ENCODE results near the gene NFIA.

NFIA gene

DNA sequence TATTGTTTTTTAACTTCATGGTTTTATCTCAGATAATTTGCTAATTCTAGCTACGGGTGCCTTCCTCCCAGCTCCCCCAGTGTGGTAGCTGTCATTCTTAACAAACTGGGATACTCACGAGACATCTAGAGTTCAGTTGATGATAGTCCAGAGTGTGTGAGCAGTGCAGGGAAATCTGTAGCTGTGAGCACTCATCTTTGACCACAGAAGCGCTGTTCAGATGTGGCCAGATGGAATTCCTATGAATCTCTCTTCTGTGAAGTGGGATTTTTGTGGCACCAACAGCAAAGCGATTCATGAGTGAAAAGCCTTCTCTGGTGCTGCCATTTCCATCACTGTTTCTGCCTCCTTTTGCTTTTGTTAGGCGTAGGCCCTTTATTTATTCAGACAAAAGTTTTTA, 125.1 kb downstream of the NFIA start:
- H3K27ac ChIP-seq, result no peak overlapping the region

DNA sequence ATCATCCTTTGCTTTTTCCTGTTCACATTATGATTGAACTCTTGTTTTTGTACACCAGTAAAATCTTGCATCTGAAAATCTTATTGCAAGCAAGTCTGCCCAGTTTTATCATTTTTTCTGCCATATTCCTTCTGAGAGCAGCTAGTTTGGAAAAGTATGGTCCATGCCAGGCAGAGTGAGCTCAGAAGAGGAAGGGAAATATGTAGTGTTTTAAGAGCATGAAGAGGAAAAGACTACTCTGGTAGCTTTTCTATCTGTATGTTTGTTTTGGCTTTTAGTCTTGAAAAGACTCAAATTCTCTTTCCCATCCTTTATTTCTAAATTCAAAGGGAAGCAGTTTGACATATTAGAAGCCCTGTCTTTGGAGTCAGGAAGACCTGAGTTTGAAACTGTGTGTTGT, 125.8 kb downstream of the NFIA start:
- Histone ChIP-seq H3K9ac (no peak overlapping the region), H3K27ac (no peak overlapping the region), H3K4me3 (ENCODE audit: low read depth, low read length) (no peak overlapping the region), H2AFZ (no peak overlapping the region), H3K9me3 (ENCODE audit: control insufficient read depth, low read length) (no peaks in the 10 kb centered on the region), H3K27me3 (ENCODE audit: control insufficient read depth, insufficient read depth, low read length) (no peaks in the 10 kb centered on the region), H3K4me1 (peaks cover 2% of the 10 kb centered on the region), H3K4me2 (ENCODE audit: low read length) (no peak overlapping the region), H3K36me3 (ENCODE audit: control insufficient read depth, insufficient read depth, low read length) (no peaks in the 10 kb centered on the region), H3K79me2 (peaks cover 3% of the 10 kb centered on the region)
- TF ChIP-seq, protein P1, sequence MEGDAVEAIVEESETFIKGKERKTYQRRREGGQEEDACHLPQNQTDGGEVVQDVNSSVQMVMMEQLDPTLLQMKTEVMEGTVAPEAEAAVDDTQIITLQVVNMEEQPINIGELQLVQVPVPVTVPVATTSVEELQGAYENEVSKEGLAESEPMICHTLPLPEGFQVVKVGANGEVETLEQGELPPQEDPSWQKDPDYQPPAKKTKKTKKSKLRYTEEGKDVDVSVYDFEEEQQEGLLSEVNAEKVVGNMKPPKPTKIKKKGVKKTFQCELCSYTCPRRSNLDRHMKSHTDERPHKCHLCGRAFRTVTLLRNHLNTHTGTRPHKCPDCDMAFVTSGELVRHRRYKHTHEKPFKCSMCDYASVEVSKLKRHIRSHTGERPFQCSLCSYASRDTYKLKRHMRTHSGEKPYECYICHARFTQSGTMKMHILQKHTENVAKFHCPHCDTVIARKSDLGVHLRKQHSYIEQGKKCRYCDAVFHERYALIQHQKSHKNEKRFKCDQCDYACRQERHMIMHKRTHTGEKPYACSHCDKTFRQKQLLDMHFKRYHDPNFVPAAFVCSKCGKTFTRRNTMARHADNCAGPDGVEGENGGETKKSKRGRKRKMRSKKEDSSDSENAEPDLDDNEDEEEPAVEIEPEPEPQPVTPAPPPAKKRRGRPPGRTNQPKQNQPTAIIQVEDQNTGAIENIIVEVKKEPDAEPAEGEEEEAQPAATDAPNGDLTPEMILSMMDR (IDR thresholded peaks at IDR 0.05), result no peak

More for the DNA sequence above, 125.1 kb downstream of the NFIA start:
- no peaks in the 10 kb centered on the region for H3K36me3 ChIP-seq (ENCODE audit: control insufficient read depth, insufficient read depth, low read length)
- TF ChIP-seq, protein P1 (IDR thresholded peaks at IDR 0.05), result no peak
- H3K9me3 ChIP-seq (ENCODE audit: control insufficient read depth, low read length), result no peaks in the 10 kb centered on the region
- no peak overlapping the region for H3K4me3 ChIP-seq (ENCODE audit: low read depth, low read length)
- H3K4me2 ChIP-seq (ENCODE audit: low read length), result no peak overlapping the region
- no peaks in the 10 kb centered on the region for H3K27me3 ChIP-seq (ENCODE audit: control insufficient read depth, insufficient read depth, low read length)
- H3K79me2 ChIP-seq, result peaks cover 5% of the 10 kb centered on the region
- no peak overlapping the region for H3K9ac ChIP-seq
- no peak overlapping the region for H2AFZ ChIP-seq
- peaks cover 2% of the 10 kb centered on the region for H3K4me1 ChIP-seq

DNA sequence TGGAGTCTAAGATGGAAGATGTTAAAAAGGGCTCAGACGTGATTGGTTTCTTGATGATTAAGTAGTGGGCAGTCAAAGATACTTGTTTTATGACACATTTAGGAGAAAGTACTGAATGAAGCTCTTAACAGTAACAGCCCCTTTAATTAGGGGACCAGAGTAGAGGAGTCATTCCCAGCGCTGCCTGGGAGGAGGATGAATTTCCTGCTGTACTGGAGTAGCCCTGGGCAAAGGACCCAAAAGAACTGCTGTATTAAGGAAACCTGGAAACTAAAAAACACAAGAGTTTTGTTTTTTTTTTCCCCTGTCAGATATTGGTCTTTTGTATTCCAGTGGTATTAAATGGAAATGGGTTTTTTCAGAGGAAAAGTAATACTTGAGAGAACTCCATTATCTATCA, 126.5 kb downstream of the NFIA start:
- Histone ChIP-seq H3K36me3 (ENCODE audit: control insufficient read depth, insufficient read depth, low read length) (no peaks in the 10 kb centered on the region), H3K4me1 (peaks cover 2% of the 10 kb centered on the region), H3K9me3 (ENCODE audit: control insufficient read depth, low read length) (no peaks in the 10 kb centered on the region), H3K79me2 (no peaks in the 10 kb centered on the region), H3K4me3 (ENCODE audit: low read depth, low read length) (no peak overlapping the region), H2AFZ (no peak overlapping the region), H3K27ac (no peak overlapping the region), H3K27me3 (ENCODE audit: control insufficient read depth, insufficient read depth, low read length) (no peaks in the 10 kb centered on the region), H3K9ac (no peak overlapping the region), H3K4me2 (ENCODE audit: low read length) (no peak overlapping the region)
- TF ChIP-seq, protein P1 (IDR thresholded peaks at IDR 0.05), result no peak

DNA sequence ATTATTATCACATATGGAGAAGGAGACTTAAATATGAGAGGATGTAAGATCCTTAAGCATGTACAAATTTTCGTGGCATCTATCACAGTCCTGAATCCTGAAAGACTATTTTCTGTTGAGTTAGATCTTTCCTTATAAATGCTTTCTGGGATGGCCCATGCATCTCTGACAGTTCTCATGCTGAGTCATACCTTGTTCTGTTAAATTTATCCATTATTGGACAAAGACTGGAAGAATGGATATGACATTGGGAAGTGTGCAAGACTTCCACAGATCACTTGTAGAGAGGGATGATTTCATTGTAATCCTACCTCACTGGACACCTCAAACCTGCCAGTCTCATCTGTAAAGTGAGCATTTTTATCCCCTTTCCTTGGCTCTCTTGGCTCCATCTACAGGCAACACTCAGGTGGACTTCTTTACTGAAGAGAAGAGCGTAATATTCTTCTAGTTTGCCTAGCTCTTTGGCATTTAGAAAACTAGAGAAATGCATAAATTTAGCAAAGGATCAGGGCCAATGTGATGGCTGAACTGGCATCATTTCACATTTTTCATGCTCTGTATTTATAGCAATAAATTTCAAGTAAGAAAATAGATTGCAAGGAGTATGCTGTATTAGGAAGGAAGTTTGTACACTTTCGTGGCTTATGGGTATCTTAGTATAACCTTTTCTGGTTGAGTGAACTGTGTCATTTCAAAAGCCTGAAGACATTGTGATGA, 128.2 kb downstream of the NFIA start:
- Histone ChIP-seq H3K9me3 (ENCODE audit: control insufficient read depth, low read length) (no peaks in the 10 kb centered on the region), H2AFZ (no peak overlapping the region), H3K27me3 (ENCODE audit: control insufficient read depth, insufficient read depth, low read length) (no peaks in the 10 kb centered on the region), H3K27ac (no peak overlapping the region), H3K79me2 (no peaks in the 10 kb centered on the region), H3K9ac (no peak overlapping the region), H3K4me3 (ENCODE audit: low read depth, low read length) (no peak overlapping the region), H3K4me2 (ENCODE audit: low read length) (no peak overlapping the region), H3K4me1 (peaks cover 3% of the 10 kb centered on the region), H3K36me3 (ENCODE audit: control insufficient read depth, insufficient read depth, low read length) (no peaks in the 10 kb centered on the region)
- TF ChIP-seq, protein P1 (IDR thresholded peaks at IDR 0.05), result peak; percentile 25

Data from parathyroid adenoma (tissue), 2 donors.